Omental fat pad (tissue), 4 donors: ENCODE data around the gene PLA2G2E. TPM values are rescaled to one million over a fixed set of nuclear protein-coding genes. Genes with fewer than 3 reads are reported as not detected.

Experiments
- ATAC-seq: fragments of 150-250 bp; one replicate; pipeline ENCODE4 v1.9.1; 2016; ENCODE audit warnings: mild to moderate bottlenecking, moderate library complexity; ENCODE audit not compliant: low FRiP score
- DNase-seq: peaks from one replicate; pipeline ENCODE4 v3.0.0-alpha.2; 2019; ENCODE audit warnings: low spot score
- CTCF ChIP-seq, 3 donors: fragments of 450-650 bp; IDR thresholded peaks; one replicate each; pipeline ENCODE4 v1.5.1; 2016 to 2017; ENCODE audit warnings: antibody characterized with exemption in 3 of 3, mild to moderate bottlenecking in 3 of 3, moderate library complexity in 2 of 3
- total RNA-seq, 4 donors: library from RNA; depleted of rRNA; stranded (reverse); fragments of >200 nt; gene quantifications; one replicate each; pipeline ENCODE4 v1.1.0, GENCODE V29; 2016

PLA2G2E gene
- total RNA-seq, 4 donors from 2014 or later = not detected

- ATAC-seq (no peak), DNase-seq (no peak)
- TF ChIP-seq CTCF (IDR thresholded peaks at IDR 0.05) = no peak
These were observed 37.2 kb upstream of the PLA2G2E start for GRCh38 chr1:19960591-19960990.

- no peak for TF ChIP-seq CTCF (IDR thresholded peaks at IDR 0.05)
- DNase-seq = no peak
- ATAC-seq = no peak
These were observed 34.4 kb upstream of the PLA2G2E start for GRCh38 chr1:19957779-19958178.

GRCh38 chr1:19955534-19956170, 32.2 kb upstream of the PLA2G2E start:
- DNase-seq (no peak), ATAC-seq (no peak)
- TF ChIP-seq CTCF (IDR thresholded peaks at IDR 0.05) = no peak

- DNase-seq (no peak), ATAC-seq (no peak)
- no peak for TF ChIP-seq CTCF (IDR thresholded peaks at IDR 0.05)
These were observed 30.6 kb upstream of the PLA2G2E start for GRCh38 chr1:19954059-19954458.

- no peak for TF ChIP-seq CTCF (IDR thresholded peaks at IDR 0.05)
- DNase-seq (no peak), ATAC-seq (no peak)
These were observed 25.6 kb upstream of the PLA2G2E start for GRCh38 chr1:19949016-19949415.

GRCh38 chr1:19946971-19947370, 23.6 kb upstream of the PLA2G2E start:
- ATAC-seq (no peak), DNase-seq (no peak)
- no peak for TF ChIP-seq CTCF (IDR thresholded peaks at IDR 0.05)

GRCh38 chr1:19946331-19946751, 22.9 kb upstream of the PLA2G2E start:
- no peak for DNase-seq
- no peak for TF ChIP-seq CTCF (IDR thresholded peaks at IDR 0.05)
- no peak for ATAC-seq
